Vagina (tissue), 2 donors: ENCODE data around the gene WDTC1.
A peak's percentile ranks its signal among the peaks of the same experiment; 100 is the strongest.

Experiments used
- POLR2AphosphoS5 ChIP-seq, 2 donors: sonication (generic); formaldehyde crosslinking; IDR thresholded peaks; one replicate each; pipeline ENCODE4 v1.9.0; 2017; ENCODE audit warnings: antibody characterized with exemption in 2 of 2, mild to moderate bottlenecking in 2 of 2, low read depth in 1 of 2; ENCODE audit not compliant: insufficient read depth in 1 of 2
- TF ChIP-seq, protein P1 (sequence below), 3 experiments: fragments of 450-650 bp in 2 of 3; fragments of 200-600 bp in 1 of 3; sonication (generic) in 1 of 3; IDR thresholded peaks; one replicate each; pipeline ENCODE4 v1.5.1; 2017 to 2019; ENCODE audit warnings: antibody characterized with exemption in 3 of 3, mild to moderate bottlenecking in 2 of 3, moderate library complexity in 2 of 3

DNA sequence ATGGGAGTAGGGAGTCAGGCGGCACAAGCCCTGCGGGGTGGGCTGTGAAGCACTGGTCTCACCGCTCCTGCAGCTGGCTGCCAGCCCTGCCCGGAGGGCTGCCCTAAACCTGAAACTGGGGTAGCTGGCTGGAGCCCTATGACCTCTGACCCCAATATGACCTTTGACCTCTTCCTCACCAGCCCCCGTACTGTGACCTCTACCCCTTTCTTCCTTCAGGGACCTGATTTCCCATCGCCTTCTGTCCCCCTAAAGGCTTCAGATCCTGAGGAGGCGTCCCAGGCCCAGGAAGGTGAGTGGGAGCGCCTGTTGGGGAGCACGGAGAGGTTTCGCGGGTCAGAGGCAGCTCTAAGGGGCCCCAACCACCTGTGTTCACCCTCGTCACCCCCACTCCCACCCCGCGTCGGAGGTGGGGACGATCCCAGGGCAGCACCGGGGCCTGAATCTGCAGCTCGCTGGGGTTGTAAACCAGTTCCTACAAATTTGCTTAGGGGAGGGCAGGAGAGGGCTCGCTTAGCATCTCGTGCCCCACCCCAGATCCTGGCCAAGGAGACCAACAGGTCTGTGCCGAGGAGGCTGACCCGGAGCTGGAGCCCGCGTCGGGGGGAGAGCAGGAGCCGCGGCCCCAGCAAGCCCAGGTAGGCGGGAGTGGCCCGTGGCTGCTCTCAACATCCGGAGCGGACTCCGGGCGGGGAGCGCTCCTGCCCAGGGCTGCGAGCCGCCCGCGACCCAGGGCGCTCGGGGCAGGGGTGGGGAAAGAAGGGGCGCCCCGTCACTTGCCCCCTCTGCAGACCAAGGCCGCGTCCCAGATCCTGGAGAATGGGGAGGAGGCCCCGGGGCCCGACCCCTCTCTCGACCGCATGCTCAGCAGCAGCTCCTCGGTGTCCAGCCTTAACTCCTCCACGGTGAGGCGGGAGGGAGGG is 114.7 kb downstream of the WDTC1 start:
- TF ChIP-seq, protein P1, sequence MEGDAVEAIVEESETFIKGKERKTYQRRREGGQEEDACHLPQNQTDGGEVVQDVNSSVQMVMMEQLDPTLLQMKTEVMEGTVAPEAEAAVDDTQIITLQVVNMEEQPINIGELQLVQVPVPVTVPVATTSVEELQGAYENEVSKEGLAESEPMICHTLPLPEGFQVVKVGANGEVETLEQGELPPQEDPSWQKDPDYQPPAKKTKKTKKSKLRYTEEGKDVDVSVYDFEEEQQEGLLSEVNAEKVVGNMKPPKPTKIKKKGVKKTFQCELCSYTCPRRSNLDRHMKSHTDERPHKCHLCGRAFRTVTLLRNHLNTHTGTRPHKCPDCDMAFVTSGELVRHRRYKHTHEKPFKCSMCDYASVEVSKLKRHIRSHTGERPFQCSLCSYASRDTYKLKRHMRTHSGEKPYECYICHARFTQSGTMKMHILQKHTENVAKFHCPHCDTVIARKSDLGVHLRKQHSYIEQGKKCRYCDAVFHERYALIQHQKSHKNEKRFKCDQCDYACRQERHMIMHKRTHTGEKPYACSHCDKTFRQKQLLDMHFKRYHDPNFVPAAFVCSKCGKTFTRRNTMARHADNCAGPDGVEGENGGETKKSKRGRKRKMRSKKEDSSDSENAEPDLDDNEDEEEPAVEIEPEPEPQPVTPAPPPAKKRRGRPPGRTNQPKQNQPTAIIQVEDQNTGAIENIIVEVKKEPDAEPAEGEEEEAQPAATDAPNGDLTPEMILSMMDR (IDR thresholded peaks at IDR 0.05), result no peak
- peak in 1 of 2 donors; percentile 23 for TF ChIP-seq POLR2AphosphoS5 (IDR thresholded peaks at IDR 0.05; ENCODE audit: insufficient read depth in 1 of 2, low read depth in 1 of 2)
